ENCODE data around the gene WDR37.

DNA sequence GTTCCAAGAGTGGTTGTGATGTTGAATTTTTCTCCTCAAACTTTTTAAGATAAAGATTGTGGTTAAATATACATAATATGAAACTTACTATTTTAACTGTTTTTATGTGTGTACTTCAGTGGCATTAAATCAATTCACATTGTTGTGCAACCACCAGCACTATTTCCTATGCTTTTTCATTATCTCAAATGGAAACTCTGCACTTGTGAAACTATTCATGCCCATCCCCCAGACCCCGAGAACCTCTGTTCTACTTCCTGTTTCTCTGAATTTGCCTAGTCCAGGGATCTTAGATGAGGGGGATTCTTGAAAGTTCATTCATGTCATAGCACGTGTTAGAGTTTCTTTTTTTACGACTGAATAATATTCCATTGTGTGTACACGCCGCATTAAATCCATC, 67.0 kb downstream of the WDR37 start:
- TF ChIP-seq, protein P1, sequence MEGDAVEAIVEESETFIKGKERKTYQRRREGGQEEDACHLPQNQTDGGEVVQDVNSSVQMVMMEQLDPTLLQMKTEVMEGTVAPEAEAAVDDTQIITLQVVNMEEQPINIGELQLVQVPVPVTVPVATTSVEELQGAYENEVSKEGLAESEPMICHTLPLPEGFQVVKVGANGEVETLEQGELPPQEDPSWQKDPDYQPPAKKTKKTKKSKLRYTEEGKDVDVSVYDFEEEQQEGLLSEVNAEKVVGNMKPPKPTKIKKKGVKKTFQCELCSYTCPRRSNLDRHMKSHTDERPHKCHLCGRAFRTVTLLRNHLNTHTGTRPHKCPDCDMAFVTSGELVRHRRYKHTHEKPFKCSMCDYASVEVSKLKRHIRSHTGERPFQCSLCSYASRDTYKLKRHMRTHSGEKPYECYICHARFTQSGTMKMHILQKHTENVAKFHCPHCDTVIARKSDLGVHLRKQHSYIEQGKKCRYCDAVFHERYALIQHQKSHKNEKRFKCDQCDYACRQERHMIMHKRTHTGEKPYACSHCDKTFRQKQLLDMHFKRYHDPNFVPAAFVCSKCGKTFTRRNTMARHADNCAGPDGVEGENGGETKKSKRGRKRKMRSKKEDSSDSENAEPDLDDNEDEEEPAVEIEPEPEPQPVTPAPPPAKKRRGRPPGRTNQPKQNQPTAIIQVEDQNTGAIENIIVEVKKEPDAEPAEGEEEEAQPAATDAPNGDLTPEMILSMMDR (IDR thresholded peaks at IDR 0.05): no peak
- TF ChIP-seq EZH2phosphoT487 (IDR thresholded peaks at IDR 0.05; ENCODE audit: borderline replicate concordance, low read depth) (no peak), TAF1 (IDR thresholded peaks at IDR 0.05; ENCODE audit: borderline replicate concordance, low read depth, low read length) (no peak), RAD21 (IDR thresholded peaks at IDR 0.05; ENCODE audit: low read length) (no peak), SMC3 (IDR thresholded peaks at IDR 0.05; ENCODE audit: low read depth, low read length) (no peak), SIN3A (IDR thresholded peaks at IDR 0.05; ENCODE audit: borderline replicate concordance, low read depth, low read length) (no peak), POLR2AphosphoS5 (IDR thresholded peaks at IDR 0.05; ENCODE audit: low read depth, low read length) (no peak)
